Karpas-422 (cell line): ENCODE measurements around the gene TMEM51. TPM values are rescaled to one million over a fixed set of nuclear protein-coding genes. Genes with fewer than 3 reads are reported as not detected.

ENCODE experiments used
- DNase-seq: peaks from one replicate; pipeline ENCODE4 v3.0.0-alpha.2; 2015
- H2AFZ ChIP-seq: fragments of 200-600 bp; sonication (generic); 2 replicates; pipeline ENCODE4 v1.6.1; 2014; ENCODE audit warnings: antibody characterized with exemption, low read length, mixed read lengths
- H3K27ac ChIP-seq: fragments of 200-600 bp; sonication (generic); 2 replicates; pipeline ENCODE4 v1.5.1; 2014; ENCODE audit warnings: mild to moderate bottlenecking, low read length, moderate library complexity
- H3K27me3 ChIP-seq: fragments of 200-600 bp; sonication (generic); 2 replicates; pipeline ENCODE4 v1.6.1; 2014; ENCODE audit warnings: low read length, mixed read lengths
- H3K36me3 ChIP-seq: fragments of 200-600 bp; sonication (generic); 2 replicates; pipeline ENCODE4 v1.6.1; 2014; ENCODE audit warnings: low read length, mixed read lengths; ENCODE audit not compliant: insufficient read depth
- H3K4me1 ChIP-seq: fragments of 200-600 bp; sonication (generic); 2 replicates; pipeline ENCODE4 v1.6.1; 2014; ENCODE audit warnings: mild to moderate bottlenecking, low read length, mixed read lengths
- H3K4me2 ChIP-seq: fragments of 200-600 bp; sonication (generic); 2 replicates; pipeline ENCODE4 v1.6.1; 2014; ENCODE audit warnings: low read length, low read depth, mild to moderate bottlenecking; ENCODE audit not compliant: poor library complexity, severe bottlenecking
- H3K4me3 ChIP-seq: fragments of 200-600 bp; sonication (generic); 2 replicates; pipeline ENCODE4 v1.5.1; 2014; ENCODE audit warnings: mild to moderate bottlenecking, antibody characterized with exemption, low read length, mixed read lengths
- H3K79me2 ChIP-seq: fragments of 200-600 bp; sonication (generic); 2 replicates; pipeline ENCODE4 v1.6.1; 2014; ENCODE audit warnings: mild to moderate bottlenecking, low read length, mixed read lengths
- H3K9ac ChIP-seq: fragments of 200-600 bp; sonication (generic); 2 replicates; pipeline ENCODE4 v1.6.0; 2014; ENCODE audit warnings: low read length
- H3K9me2 ChIP-seq: fragments of 200-600 bp; sonication (generic), shearing (Covaris generic); replicated peaks from 2 replicates; pipeline ENCODE4 v1.6.0; 2014; ENCODE audit warnings: mild to moderate bottlenecking, low read length, moderate library complexity; ENCODE audit not compliant: insufficient read depth
- H3K9me3 ChIP-seq: fragments of 300-700, 200-600 bp; sonication (generic); 2 replicates; pipeline ENCODE4 v1.6.1; 2014; ENCODE audit warnings: low read length, mixed read lengths
- H4K20me1 ChIP-seq: fragments of 200-600 bp; sonication (generic); 2 replicates; pipeline ENCODE4 v1.6.1; 2014; ENCODE audit warnings: mild to moderate bottlenecking, antibody characterized with exemption, low read length, low read depth; ENCODE audit not compliant: insufficient read depth
- total RNA-seq: library from RNA; depleted of rRNA; stranded (reverse); fragments of >200 nt; shearing (Covaris generic); gene quantifications from 2 replicates; pipeline ENCODE4 v1.2.3, GENCODE V29; 2014; ENCODE audit warnings: low replicate concordance; rRNA removed

Gene TMEM51
- not detected in 2 replicates for total RNA-seq

GRCh38 chr1:15153184-15153841 is at the start of gene TMEM51:
Gene TMEM51 (plus strand): TSS chr1:15153747. CDS start chr1:15215088, 61,341 bp downstream.
- H4K20me1 ChIP-seq, result no peaks in the 10 kb centered on the region
- no peaks in the 10 kb centered on the region for H3K9me2 ChIP-seq
- no peak within 1 kb of the TSS for H2AFZ ChIP-seq
- no peak for DNase-seq
- no peak within 1 kb of the TSS for H3K27ac ChIP-seq
- no peaks in the 10 kb centered on the region for H3K27me3 ChIP-seq
- no peaks in the 10 kb centered on the region for H3K36me3 ChIP-seq
- H3K4me3 ChIP-seq, result no peak within 1 kb of the TSS
- no peak within 1 kb of the TSS for H3K4me2 ChIP-seq
- H3K9ac ChIP-seq, result no peak within 1 kb of the TSS
- H3K9me3 ChIP-seq, result no peaks in the 10 kb centered on the region
- H3K4me1 ChIP-seq, result no peaks in the 10 kb centered on the region
- H3K79me2 ChIP-seq, result no peaks in the 10 kb centered on the region

GRCh38 chr1:15103906-15104305 is 49.6 kb upstream of the TMEM51 start:
- Histone ChIP-seq H3K9ac (no peak overlapping the region), H3K27me3 (no peaks in the 10 kb centered on the region; the same call in 1 of the 2 replicates), H3K79me2 (no peaks in the 10 kb centered on the region), H3K4me1 (no peaks in the 10 kb centered on the region), H3K4me3 (no peak overlapping the region), H2AFZ (no peak overlapping the region), H3K36me3 (no peaks in the 10 kb centered on the region), H4K20me1 (no peaks in the 10 kb centered on the region), H3K27ac (no peak overlapping the region), H3K4me2 (no peak overlapping the region), H3K9me2 (no peaks in the 10 kb centered on the region), H3K9me3 (no peaks in the 10 kb centered on the region)
- DNase-seq, result no peak

GRCh38 chr1:15104768-15105167 is 48.8 kb upstream of the TMEM51 start:
- no peak overlapping the region for H3K9ac ChIP-seq
- no peaks in the 10 kb centered on the region; the same call in 1 of the 2 replicates for H3K27me3 ChIP-seq
- no peak for DNase-seq
- H3K4me2 ChIP-seq, result no peak overlapping the region
- H3K4me3 ChIP-seq, result no peak overlapping the region
- H3K4me1 ChIP-seq, result no peaks in the 10 kb centered on the region
- H3K79me2 ChIP-seq, result no peaks in the 10 kb centered on the region
- H2AFZ ChIP-seq, result no peak overlapping the region
- no peaks in the 10 kb centered on the region for H3K9me3 ChIP-seq
- H3K36me3 ChIP-seq, result no peaks in the 10 kb centered on the region
- H4K20me1 ChIP-seq, result no peaks in the 10 kb centered on the region
- H3K9me2 ChIP-seq, result no peaks in the 10 kb centered on the region
- no peak overlapping the region for H3K27ac ChIP-seq

GRCh38 chr1:15106608-15107007 is 46.9 kb upstream of the TMEM51 start:
- Histone ChIP-seq H3K9me2 (no peaks in the 10 kb centered on the region), H3K79me2 (no peaks in the 10 kb centered on the region), H3K9me3 (no peaks in the 10 kb centered on the region), H2AFZ (no peak overlapping the region), H3K9ac (no peak overlapping the region), H3K27me3 (no peaks in the 10 kb centered on the region; the same call in 1 of the 2 replicates), H3K4me1 (no peaks in the 10 kb centered on the region), H4K20me1 (no peaks in the 10 kb centered on the region), H3K4me3 (no peak overlapping the region), H3K4me2 (no peak overlapping the region), H3K27ac (no peak overlapping the region), H3K36me3 (no peaks in the 10 kb centered on the region)
- DNase-seq, result no peak

- Histone ChIP-seq H3K9me2 (no peaks in the 10 kb centered on the region), H3K4me3 (no peak overlapping the region), H3K9ac (no peak overlapping the region), H3K9me3 (no peaks in the 10 kb centered on the region), H3K27ac (no peak overlapping the region), H2AFZ (no peak overlapping the region), H4K20me1 (no peaks in the 10 kb centered on the region), H3K27me3 (no peaks in the 10 kb centered on the region; the same call in 1 of the 2 replicates), H3K4me2 (no peak overlapping the region), H3K79me2 (no peaks in the 10 kb centered on the region), H3K4me1 (no peaks in the 10 kb centered on the region), H3K36me3 (no peaks in the 10 kb centered on the region)
- no peak for DNase-seq
Observed at GRCh38 chr1:15107058-15107687, 46.4 kb upstream of the TMEM51 start.

GRCh38 chr1:15107911-15108310 is 45.6 kb upstream of the TMEM51 start:
- Histone ChIP-seq H3K27me3 (no peaks in the 10 kb centered on the region; the same call in 1 of the 2 replicates), H3K4me1 (no peaks in the 10 kb centered on the region), H3K4me2 (no peak overlapping the region), H3K27ac (no peak overlapping the region), H2AFZ (no peak overlapping the region), H4K20me1 (no peaks in the 10 kb centered on the region), H3K9me2 (no peaks in the 10 kb centered on the region), H3K79me2 (no peaks in the 10 kb centered on the region), H3K36me3 (no peaks in the 10 kb centered on the region), H3K9ac (no peak overlapping the region), H3K4me3 (no peak overlapping the region), H3K9me3 (no peaks in the 10 kb centered on the region)
- DNase-seq, result no peak

- Histone ChIP-seq H3K9ac (no peak overlapping the region), H3K27me3 (no peaks in the 10 kb centered on the region), H4K20me1 (no peaks in the 10 kb centered on the region), H3K4me3 (no peak overlapping the region), H3K4me1 (no peaks in the 10 kb centered on the region), H3K4me2 (no peak overlapping the region), H3K36me3 (no peaks in the 10 kb centered on the region), H3K9me2 (no peaks in the 10 kb centered on the region), H3K27ac (no peak overlapping the region), H2AFZ (no peak overlapping the region), H3K9me3 (no peaks in the 10 kb centered on the region), H3K79me2 (no peaks in the 10 kb centered on the region)
- DNase-seq, result no peak
Observed at GRCh38 chr1:15110128-15110866, 43.2 kb upstream of the TMEM51 start.

GRCh38 chr1:15110867-15111230 is 42.7 kb upstream of the TMEM51 start:
- Histone ChIP-seq H3K9me2 (no peaks in the 10 kb centered on the region), H3K4me3 (no peak overlapping the region), H3K4me1 (no peaks in the 10 kb centered on the region), H4K20me1 (no peaks in the 10 kb centered on the region), H3K36me3 (no peaks in the 10 kb centered on the region), H2AFZ (no peak overlapping the region), H3K4me2 (no peak overlapping the region), H3K9ac (no peak overlapping the region), H3K79me2 (no peaks in the 10 kb centered on the region), H3K27ac (no peak overlapping the region), H3K9me3 (no peaks in the 10 kb centered on the region), H3K27me3 (no peaks in the 10 kb centered on the region)
- DNase-seq, result no peak
